H1 (cell line): Measurements from ENCODE around the gene STX18.

Source experiments
- BCL11A ChIP-seq, 2 experiments: IDR thresholded peaks; one replicate each; pipeline ENCODE4 v1.6.1; 2011; ENCODE audit warnings: low read depth in 2 of 2, low read length in 2 of 2, mild to moderate bottlenecking in 2 of 2
- CREB1 ChIP-seq: IDR thresholded peaks from 2 replicates; pipeline ENCODE4 v1.6.1; 2012; ENCODE audit warnings: inconsistent platforms
- EP300 ChIP-seq, 2 experiments: IDR thresholded peaks; 1 replicate in 1 of 2; 2 replicates in 1 of 2; pipeline ENCODE4 v1.6.1; 2011 to 2012; ENCODE audit warnings: low read depth in 2 of 2, low read length in 2 of 2, mild to moderate bottlenecking in 2 of 2, borderline replicate concordance in 1 of 2, inconsistent platforms in 1 of 2, moderate library complexity in 1 of 2
- GTF2F1 ChIP-seq: IDR thresholded peaks from 2 replicates; pipeline ENCODE4 v1.6.1; 2012; ENCODE audit warnings: low read depth, low read length, improper control_type of control experiment, borderline replicate concordance
- POLR2A ChIP-seq, 2 experiments: IDR thresholded peaks; 1 replicate in 1 of 2; 2 replicates in 1 of 2; pipeline ENCODE4 v1.6.1; 2011; ENCODE audit warnings: low read depth in 2 of 2, low read length in 2 of 2, mild to moderate bottlenecking in 2 of 2; ENCODE audit errors: control extremely low read depth in 1 of 2
- RAD21 ChIP-seq, 2 experiments: IDR thresholded peaks in 1 of 2; conservative IDR thresholded peaks in 1 of 2; 2 replicates each; pipeline ENCODE4 v1.6.1; 2011; ENCODE audit warnings: low read depth in 2 of 2, low read length in 2 of 2, improper control_type of control experiment in 1 of 2, inconsistent platforms in 1 of 2, mild to moderate bottlenecking in 1 of 2, moderate library complexity in 1 of 2
- RFX5 ChIP-seq: IDR thresholded peaks from 2 replicates; pipeline ENCODE4 v1.6.1; 2011; ENCODE audit warnings: low read depth, low read length, improper control_type of control experiment, borderline replicate concordance
- SP2 ChIP-seq: IDR thresholded peaks from 2 replicates; pipeline ENCODE4 v1.6.1; 2012; ENCODE audit warnings: mild to moderate bottlenecking, low read length, inconsistent platforms
- SP4 ChIP-seq: IDR thresholded peaks from 2 replicates; pipeline ENCODE4 v1.6.1; 2012; ENCODE audit warnings: low read length, inconsistent platforms
- TAF1 ChIP-seq: IDR thresholded peaks from 2 replicates; pipeline ENCODE4 v1.6.1; 2011; ENCODE audit warnings: mild to moderate bottlenecking, low read depth, low read length
- TEAD4 ChIP-seq: IDR thresholded peaks from 2 replicates; pipeline ENCODE4 v1.6.1; 2012; ENCODE audit warnings: low read depth, low read length, inconsistent platforms, mixed read lengths
- TF ChIP-seq, protein P1 (sequence below), 3 experiments: IDR thresholded peaks; 1 replicate in 2 of 3; 2 replicates in 1 of 3; pipeline versions ENCODE4 v1.5.1 to v1.6.1; 2011; ENCODE audit warnings: low read length in 3 of 3, mild to moderate bottlenecking in 3 of 3, inconsistent platforms in 2 of 3, low read depth in 1 of 3, moderate library complexity in 1 of 3; ENCODE audit not compliant: insufficient read depth in 1 of 3; ENCODE audit errors: control extremely low read depth in 1 of 3

DNA sequence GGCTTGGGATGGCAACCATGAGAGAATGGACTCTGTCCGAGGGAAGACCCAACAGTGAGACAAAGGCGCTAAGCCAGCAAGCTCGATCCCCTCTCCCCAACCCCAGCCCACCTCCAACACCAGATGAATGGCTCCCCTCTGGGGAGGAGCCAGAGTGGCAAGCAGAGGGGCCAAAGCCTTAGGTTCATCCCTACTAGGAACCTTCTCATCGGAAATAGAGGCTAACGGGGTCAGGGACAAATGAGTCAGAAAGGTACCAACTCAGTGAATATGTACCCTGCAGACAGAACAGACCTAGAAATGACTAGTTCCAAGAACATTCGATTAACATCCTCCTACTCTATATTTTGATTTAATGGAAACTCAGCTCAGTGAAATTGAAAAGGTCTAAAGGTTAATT, 81.1 kb downstream of the STX18 start:
- TF ChIP-seq POLR2A (IDR thresholded peaks at IDR 0.05; ENCODE audit: control extremely low read depth in 1 of 2, low read depth in 2 of 2, low read length in 2 of 2) (no peak), TEAD4 (no peak), TAF1 (no peak), RAD21 (IDR thresholded peaks at IDR 0.05 in 1 of 2, conservative IDR thresholded peaks at IDR 0.05 in 1 of 2; ENCODE audit: low read depth in 2 of 2, low read length in 2 of 2) (no peak), EP300 (IDR thresholded peaks at IDR 0.05; ENCODE audit: borderline replicate concordance in 1 of 2, low read depth in 2 of 2, low read length in 2 of 2) (no peak), SP2 (no peak), BCL11A (IDR thresholded peaks at IDR 0.05; ENCODE audit: low read depth in 2 of 2, low read length in 2 of 2) (no peak), RFX5 (no peak), GTF2F1 (no peak), CREB1 (no peak), SP4 (no peak)
- TF ChIP-seq, protein P1, sequence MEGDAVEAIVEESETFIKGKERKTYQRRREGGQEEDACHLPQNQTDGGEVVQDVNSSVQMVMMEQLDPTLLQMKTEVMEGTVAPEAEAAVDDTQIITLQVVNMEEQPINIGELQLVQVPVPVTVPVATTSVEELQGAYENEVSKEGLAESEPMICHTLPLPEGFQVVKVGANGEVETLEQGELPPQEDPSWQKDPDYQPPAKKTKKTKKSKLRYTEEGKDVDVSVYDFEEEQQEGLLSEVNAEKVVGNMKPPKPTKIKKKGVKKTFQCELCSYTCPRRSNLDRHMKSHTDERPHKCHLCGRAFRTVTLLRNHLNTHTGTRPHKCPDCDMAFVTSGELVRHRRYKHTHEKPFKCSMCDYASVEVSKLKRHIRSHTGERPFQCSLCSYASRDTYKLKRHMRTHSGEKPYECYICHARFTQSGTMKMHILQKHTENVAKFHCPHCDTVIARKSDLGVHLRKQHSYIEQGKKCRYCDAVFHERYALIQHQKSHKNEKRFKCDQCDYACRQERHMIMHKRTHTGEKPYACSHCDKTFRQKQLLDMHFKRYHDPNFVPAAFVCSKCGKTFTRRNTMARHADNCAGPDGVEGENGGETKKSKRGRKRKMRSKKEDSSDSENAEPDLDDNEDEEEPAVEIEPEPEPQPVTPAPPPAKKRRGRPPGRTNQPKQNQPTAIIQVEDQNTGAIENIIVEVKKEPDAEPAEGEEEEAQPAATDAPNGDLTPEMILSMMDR (IDR thresholded peaks at IDR 0.05; ENCODE audit: control extremely low read depth in 1 of 3, insufficient read depth in 1 of 3, low read depth in 1 of 3, low read length in 3 of 3), result no peak
